Measurements from ENCODE around the gene MLXIP.

The MLXIP gene

DNA sequence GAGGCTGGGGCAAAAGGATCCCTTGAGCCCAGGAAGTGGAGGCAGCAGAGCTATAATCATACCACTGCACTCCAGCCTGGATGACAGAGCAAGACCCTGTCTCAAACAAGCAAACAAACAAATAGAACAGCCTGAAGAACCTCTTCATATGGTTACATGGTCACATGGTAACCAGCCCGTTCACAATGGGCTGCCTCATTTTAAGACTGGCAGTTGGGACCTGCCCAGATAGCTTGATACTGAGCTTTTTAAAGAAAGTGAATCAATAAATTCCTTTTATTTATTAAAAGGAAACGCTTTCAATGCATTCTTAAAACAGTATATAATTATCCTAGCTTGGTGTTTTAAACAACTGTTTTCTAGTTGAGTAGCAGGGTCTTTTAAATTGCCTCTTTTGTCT, 10.5 kb downstream of the MLXIP start:
- Histone ChIP-seq H3K9ac (ENCODE audit: low read depth, low read length, poor library complexity, severe bottlenecking) (no peak overlapping the region), H4K20me1 (ENCODE audit: insufficient read depth, low read length, poor library complexity, severe bottlenecking) (peaks cover 9% of the 10 kb centered on the region), H3K79me2 (ENCODE audit: insufficient read depth, low read length) (peaks cover 93% of the 10 kb centered on the region), H3F3A (ENCODE audit: low read depth) (no peaks in the 10 kb centered on the region), H3K27me3 (ENCODE audit: insufficient read depth, low read length, poor library complexity, severe bottlenecking) (no peaks in the 10 kb centered on the region), H3K36me3 (ENCODE audit: insufficient read depth, low read length) (peaks cover 9% of the 10 kb centered on the region; the same call in 1 of the 2 replicates), H3K9me2 (replicated peaks; ENCODE audit: low read depth, low read length) (no peaks in the 10 kb centered on the region), H3K4me3 (ENCODE audit: low read length, poor library complexity, severe bottlenecking) (no peak overlapping the region), H3K4me2 (ENCODE audit: low read depth, low read length, poor library complexity, severe bottlenecking) (no peak overlapping the region), H3K9me3 (ENCODE audit: insufficient read depth, low read depth, low read length) (no peaks in the 10 kb centered on the region), H3K4me1 (ENCODE audit: insufficient read depth, low read length, poor library complexity, severe bottlenecking) (peaks cover 9% of the 10 kb centered on the region), H2AFZ (ENCODE audit: low read length) (no peak overlapping the region)
- TF ChIP-seq, protein P1, sequence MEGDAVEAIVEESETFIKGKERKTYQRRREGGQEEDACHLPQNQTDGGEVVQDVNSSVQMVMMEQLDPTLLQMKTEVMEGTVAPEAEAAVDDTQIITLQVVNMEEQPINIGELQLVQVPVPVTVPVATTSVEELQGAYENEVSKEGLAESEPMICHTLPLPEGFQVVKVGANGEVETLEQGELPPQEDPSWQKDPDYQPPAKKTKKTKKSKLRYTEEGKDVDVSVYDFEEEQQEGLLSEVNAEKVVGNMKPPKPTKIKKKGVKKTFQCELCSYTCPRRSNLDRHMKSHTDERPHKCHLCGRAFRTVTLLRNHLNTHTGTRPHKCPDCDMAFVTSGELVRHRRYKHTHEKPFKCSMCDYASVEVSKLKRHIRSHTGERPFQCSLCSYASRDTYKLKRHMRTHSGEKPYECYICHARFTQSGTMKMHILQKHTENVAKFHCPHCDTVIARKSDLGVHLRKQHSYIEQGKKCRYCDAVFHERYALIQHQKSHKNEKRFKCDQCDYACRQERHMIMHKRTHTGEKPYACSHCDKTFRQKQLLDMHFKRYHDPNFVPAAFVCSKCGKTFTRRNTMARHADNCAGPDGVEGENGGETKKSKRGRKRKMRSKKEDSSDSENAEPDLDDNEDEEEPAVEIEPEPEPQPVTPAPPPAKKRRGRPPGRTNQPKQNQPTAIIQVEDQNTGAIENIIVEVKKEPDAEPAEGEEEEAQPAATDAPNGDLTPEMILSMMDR (conservative IDR thresholded peaks at IDR 0.05; ENCODE audit: low read length) = no peak
- TF ChIP-seq EZH2phosphoT487 (IDR thresholded peaks at IDR 0.05; ENCODE audit: borderline replicate concordance) = no peak

DNA sequence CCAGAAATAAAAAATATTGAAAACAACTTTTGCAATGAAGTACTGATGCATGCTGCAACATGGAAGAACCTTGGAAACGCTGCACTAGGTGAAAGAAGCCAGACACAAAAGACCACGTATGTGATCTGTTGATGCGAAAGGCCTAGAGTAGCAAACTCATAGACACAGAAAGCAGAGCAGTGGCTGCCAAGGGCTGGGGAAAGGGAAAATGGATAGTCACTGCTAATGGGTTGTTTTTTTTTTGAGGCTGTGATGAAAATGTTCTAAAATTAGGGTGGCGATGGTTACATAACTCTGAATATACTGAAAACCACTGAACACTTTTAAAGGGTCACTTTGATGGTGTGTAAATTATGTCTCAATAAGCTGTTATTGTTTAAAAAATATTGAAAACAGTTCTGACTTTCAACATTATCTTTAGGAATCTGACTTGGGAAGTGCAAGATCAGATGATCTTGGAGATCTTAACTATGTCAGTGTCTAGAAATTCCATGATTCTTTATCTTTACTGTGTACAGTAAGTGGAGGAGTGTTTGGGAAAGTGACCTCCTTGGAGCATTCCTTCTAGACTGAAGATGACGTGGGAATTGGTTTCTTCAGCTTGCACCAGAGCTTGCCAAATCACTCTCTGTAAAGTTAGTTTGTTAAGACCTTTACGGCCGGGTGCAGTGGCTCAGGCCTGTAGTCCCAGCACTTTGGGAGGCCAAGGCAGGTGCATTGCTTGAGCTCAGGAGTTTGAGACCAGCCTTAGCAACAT, 12.4 kb downstream of the MLXIP start:
- H3K4me3 ChIP-seq (ENCODE audit: low read length, poor library complexity, severe bottlenecking) = no peak overlapping the region

DNA sequence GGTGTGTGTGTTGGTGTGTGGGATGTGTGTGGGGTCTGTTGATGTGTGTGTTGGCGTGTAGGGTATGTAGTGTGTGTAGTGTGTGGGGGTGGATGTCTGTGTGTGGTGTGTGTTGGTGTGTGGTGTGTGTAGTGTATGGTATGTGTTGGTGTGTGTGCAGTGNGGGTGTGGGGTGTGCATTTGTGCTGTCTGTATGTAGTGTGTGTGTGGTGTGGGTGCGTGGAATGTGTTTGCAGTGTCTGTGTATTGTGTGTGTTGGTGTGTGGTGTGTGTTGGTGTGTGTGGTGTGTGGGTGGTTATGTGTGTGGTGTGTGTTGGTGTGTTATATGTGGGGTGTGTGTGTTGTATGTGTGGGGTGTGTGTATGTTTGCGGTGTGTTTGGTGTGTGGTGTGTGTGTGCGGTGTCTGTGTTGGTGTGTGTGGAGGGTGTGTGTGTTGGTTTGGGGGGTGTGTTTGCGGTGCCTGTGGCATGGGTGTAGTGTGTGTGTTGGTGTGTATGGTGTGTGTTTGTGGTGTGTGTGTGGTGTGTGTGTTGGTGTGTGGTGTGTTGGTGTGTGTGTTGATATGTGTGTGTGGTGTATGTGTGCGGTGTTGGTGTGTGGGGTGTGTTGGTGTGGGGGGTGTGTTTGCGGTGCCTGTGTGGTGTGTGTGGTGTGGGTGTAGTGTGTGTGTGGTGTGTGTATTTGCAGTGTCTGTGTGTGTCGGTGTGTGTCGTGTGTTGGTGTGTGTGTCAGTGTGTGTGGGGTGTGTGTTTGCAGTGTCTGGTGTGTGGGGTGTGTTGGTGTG, 14.7 kb downstream of the MLXIP start:
- Histone ChIP-seq H3K36me3 (ENCODE audit: insufficient read depth, low read length) (peaks cover 2% of the 10 kb centered on the region; the same call in 1 of the 2 replicates), H3K79me2 (ENCODE audit: insufficient read depth, low read length) (peaks cover 84% of the 10 kb centered on the region), H2AFZ (ENCODE audit: low read length) (no peak overlapping the region), H3K4me1 (ENCODE audit: insufficient read depth, low read length, poor library complexity, severe bottlenecking) (peaks cover 8% of the 10 kb centered on the region), H4K20me1 (ENCODE audit: insufficient read depth, low read length, poor library complexity, severe bottlenecking) (peaks cover 9% of the 10 kb centered on the region), H3K27me3 (ENCODE audit: insufficient read depth, low read length, poor library complexity, severe bottlenecking) (no peaks in the 10 kb centered on the region), H3F3A (ENCODE audit: low read depth) (peaks cover 8% of the 10 kb centered on the region; the same call in 1 of the 2 replicates), H3K9me3 (ENCODE audit: insufficient read depth, low read depth, low read length) (no peaks in the 10 kb centered on the region), H3K4me2 (ENCODE audit: low read depth, low read length, poor library complexity, severe bottlenecking) (peak overlapping the region; percentile 43), H3K9me2 (replicated peaks; ENCODE audit: low read depth, low read length) (no peaks in the 10 kb centered on the region), H3K4me3 (ENCODE audit: low read length, poor library complexity, severe bottlenecking) (no peak overlapping the region), H3K9ac (ENCODE audit: low read depth, low read length, poor library complexity, severe bottlenecking) (no peak overlapping the region)
- TF ChIP-seq EZH2phosphoT487 (IDR thresholded peaks at IDR 0.05; ENCODE audit: borderline replicate concordance) = no peak
- TF ChIP-seq, protein P1 (conservative IDR thresholded peaks at IDR 0.05; ENCODE audit: low read length) = no peak

More for the DNA sequence above, 12.4 kb downstream of the MLXIP start:
- Histone ChIP-seq H3K36me3 (ENCODE audit: insufficient read depth, low read length) (peaks cover 6% of the 10 kb centered on the region; the same call in 1 of the 2 replicates), H3K27me3 (ENCODE audit: insufficient read depth, low read length, poor library complexity, severe bottlenecking) (no peaks in the 10 kb centered on the region), H3K4me1 (ENCODE audit: insufficient read depth, low read length, poor library complexity, severe bottlenecking) (peaks cover 8% of the 10 kb centered on the region), H3F3A (ENCODE audit: low read depth) (peaks cover 8% of the 10 kb centered on the region; the same call in 1 of the 2 replicates), H3K9ac (ENCODE audit: low read depth, low read length, poor library complexity, severe bottlenecking) (no peak overlapping the region), H4K20me1 (ENCODE audit: insufficient read depth, low read length, poor library complexity, severe bottlenecking) (peaks cover 9% of the 10 kb centered on the region), H3K79me2 (ENCODE audit: insufficient read depth, low read length) (peaks cover 89% of the 10 kb centered on the region), H3K9me2 (replicated peaks; ENCODE audit: low read depth, low read length) (no peaks in the 10 kb centered on the region), H2AFZ (ENCODE audit: low read length) (no peak overlapping the region), H3K4me2 (ENCODE audit: low read depth, low read length, poor library complexity, severe bottlenecking) (no peak overlapping the region), H3K9me3 (ENCODE audit: insufficient read depth, low read depth, low read length) (no peaks in the 10 kb centered on the region)
- TF ChIP-seq, protein P1 (conservative IDR thresholded peaks at IDR 0.05; ENCODE audit: low read length) = no peak
- no peak for TF ChIP-seq EZH2phosphoT487 (IDR thresholded peaks at IDR 0.05; ENCODE audit: borderline replicate concordance)

All from Loucy (cell line).